HG03066 (cell line): Measurements from ENCODE around the gene SUSD4.
"Not testable (repeated sequence)": the region's sequence is repeated elsewhere in the genome, so short reads cannot be mapped to it uniquely, and the experiment has no call there.

Experiments used
- ATAC-seq: cut with Tn5 transposase; IDR thresholded peaks from one replicate; pipeline ENCODE4 v1.9.1; 2021; ENCODE audit warnings: low read depth; ENCODE audit not compliant: unreplicated experiment

Gene SUSD4

GRCh38 chr1:223363856-223364684 lies at the start of gene SUSD4:
SUSD4 (minus strand) TSS chr1:223364176; CDS start chr1:223363425, 751 bp downstream.
- ATAC-seq: peak; percentile 52

DNA sequence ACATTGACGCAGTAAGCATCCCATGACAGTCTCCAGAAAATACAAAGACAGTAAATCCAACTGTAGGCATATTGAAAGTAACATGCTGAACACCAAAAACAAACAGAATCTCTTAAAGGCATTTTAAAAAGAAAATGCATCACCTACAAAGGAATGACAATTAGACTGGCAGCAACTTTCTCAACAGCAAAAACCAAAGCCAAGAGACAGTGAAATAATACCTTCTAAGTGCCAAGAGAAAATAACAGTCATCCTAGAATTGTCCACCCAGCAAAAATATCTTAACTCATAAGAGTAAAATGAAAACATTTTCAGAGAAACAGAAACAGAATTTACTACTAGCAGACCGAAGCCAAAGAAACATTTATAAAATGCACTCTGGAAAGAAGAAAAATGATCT lies 49.2 kb upstream of the SUSD4 start:
- ATAC-seq: no peak

DNA sequence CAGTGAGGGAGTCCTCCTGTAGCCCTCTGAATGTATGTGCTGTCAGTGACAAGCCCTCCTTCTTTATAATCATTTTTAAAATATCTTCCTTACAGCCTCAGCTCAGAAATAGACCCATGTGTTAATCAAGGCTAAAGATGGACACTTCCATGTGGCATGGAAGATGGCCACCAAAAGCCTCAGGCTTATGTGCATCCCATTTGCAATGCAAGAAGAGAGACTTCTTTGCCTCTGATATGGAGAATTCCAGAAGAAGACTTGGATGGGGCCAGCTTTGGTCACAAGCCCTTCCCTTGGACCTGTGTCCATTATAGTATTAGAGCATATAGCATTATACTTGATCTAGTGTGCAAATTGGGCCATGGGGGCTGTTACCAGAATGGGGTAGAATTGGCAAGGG lies 47.7 kb upstream of the SUSD4 start:
- no peak for ATAC-seq

GRCh38 chr1:223411309-223411708 lies 47.3 kb upstream of the SUSD4 start:
- no peak for ATAC-seq

DNA sequence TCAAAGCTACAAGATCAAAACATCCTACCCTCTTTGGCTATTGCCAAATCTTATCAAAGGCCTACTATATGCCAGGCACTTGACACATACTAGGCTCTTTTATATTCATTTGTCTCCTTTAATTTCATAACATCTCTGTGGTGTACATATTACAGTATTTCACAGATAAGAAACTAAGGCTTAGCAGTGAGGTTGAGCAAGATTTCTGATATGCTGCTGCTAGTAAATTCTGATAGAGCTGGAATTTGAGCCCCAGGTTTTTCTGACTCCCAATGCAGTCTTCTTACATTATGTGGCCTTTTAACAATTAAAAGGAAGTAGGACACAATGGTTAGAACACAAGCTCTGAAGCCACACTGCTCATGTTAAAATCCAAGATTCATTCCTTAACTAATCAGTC lies 46.1 kb upstream of the SUSD4 start:
- no peak for ATAC-seq

- ATAC-seq: no peak
These were observed 41.5 kb upstream of the SUSD4 start for GRCh38 chr1:223405507-223405906.

DNA sequence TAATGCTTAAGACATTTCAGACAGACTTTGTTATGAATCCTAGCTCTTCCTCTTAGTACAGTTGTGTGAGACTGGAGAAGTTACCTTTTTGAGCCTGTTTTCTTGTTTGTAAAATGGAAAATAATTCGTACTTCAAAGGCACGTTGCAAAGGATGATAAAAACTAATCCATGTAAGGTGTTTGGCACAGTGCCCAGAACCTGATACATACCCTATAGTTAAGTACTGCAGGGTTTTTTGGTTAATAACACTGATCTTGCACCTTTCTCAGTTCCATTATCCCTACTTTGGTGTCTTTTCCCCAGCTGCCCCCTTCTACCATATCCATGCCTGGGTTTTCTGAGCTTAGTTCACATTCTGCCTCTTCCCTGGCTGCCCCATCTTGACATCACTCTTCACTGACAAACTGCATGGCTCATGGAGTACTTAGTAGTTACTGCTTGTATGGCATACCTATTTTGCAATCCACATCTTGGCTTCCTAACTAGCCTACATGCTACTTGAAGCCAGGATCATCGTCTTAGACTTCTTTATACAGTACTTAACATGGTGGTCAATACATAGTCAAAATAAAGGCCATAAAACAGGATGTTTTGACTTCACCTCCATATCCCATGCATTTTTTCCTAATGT lies 39.3 kb upstream of the SUSD4 start:
- no peak for ATAC-seq

- no peak for ATAC-seq
These were observed 38.8 kb upstream of the SUSD4 start for GRCh38 chr1:223402790-223403142.

GRCh38 chr1:223401873-223402789 lies 38.2 kb upstream of the SUSD4 start:
- ATAC-seq: no peak

- not testable (repeated sequence) for ATAC-seq
These were observed 35.4 kb upstream of the SUSD4 start for GRCh38 chr1:223399393-223399792.

- no peak for ATAC-seq
These were observed 30.7 kb upstream of the SUSD4 start for GRCh38 chr1:223394706-223395105.

GRCh38 chr1:223394242-223394641 lies 30.3 kb upstream of the SUSD4 start:
- ATAC-seq: no peak

GRCh38 chr1:223393275-223394214 lies 29.6 kb upstream of the SUSD4 start, which contains the start of gene CCDC185:
CCDC185 (plus strand) TSS chr1:223393415; CDS start chr1:223393476, 61 bp downstream.
- no peak for ATAC-seq

- no peak for ATAC-seq
These were observed 26.6 kb upstream of the SUSD4 start for GRCh38 chr1:223390618-223391017.

- ATAC-seq: no peak
These were observed 22.0 kb upstream of the SUSD4 start for GRCh38 chr1:223386013-223386412.

DNA sequence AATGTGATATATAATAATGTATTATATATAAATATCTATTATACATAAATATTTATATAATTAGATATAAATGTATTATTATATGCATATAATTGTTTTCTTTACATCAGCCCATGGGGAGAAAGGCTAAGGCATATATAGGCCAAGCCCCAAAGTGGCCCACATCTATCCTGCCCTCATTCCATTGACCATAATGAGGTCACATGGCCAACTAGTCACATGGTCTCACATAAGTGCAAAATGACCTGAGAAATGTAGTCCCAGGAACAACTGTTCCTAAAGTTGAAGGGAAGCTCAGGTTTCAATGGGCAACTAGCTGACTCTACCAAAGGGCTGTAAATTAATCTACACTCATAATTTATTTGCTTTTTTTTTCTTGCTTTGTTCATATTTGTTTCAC lies 14.8 kb upstream of the SUSD4 start:
- no peak for ATAC-seq

DNA sequence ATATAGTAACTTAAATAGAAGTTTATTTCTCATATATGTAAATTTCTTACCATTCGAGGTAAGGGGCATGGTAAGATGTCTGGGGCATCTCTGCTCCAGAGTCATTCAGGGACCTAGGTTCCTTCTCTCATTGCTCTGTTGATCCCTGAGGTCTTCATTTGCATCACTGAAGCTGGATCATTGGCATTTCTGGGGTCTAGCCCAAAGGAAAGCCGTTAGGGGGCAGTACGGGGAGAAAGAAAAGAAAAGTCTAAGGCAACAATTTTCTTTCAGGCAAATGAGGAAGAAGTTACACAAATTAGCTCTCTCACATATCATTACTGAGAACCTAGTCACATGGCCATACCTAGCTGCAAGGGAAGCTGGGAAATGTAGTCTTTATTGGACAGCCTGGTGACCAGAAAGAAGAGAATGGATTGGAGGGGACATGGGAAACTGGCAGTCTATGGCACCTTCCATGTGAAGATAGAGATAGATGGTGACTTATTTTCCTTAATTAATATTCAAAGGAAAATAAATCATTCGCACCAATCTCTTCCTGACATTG lies 10.2 kb upstream of the SUSD4 start:
- no peak for ATAC-seq

- peak; percentile 12 for ATAC-seq
These were observed 858 bp upstream of the SUSD4 start for GRCh38 chr1:223364685-223365382.
